ENCODE results near the gene UFC1.

The UFC1 gene

GRCh38 chr1:161153682-161154337 lies at the start of gene UFC1:
Gene UFC1 (plus strand): TSS chr1:161153978. CDS start chr1:161153998, 20 bp downstream.
- peak; percentile 93 for DNase-seq (ENCODE audit: low read depth)

GRCh38 chr1:161106431-161106830 lies 47.3 kb upstream of the UFC1 start:
- no peak for DNase-seq (ENCODE audit: low read depth)

GRCh38 chr1:161111117-161111516 lies 42.7 kb upstream of the UFC1 start:
- DNase-seq (ENCODE audit: low read depth) = no peak

- DNase-seq (ENCODE audit: low read depth) = no peak
Measured at GRCh38 chr1:161111527-161111926, 42.3 kb upstream of the UFC1 start.

- no peak for DNase-seq (ENCODE audit: low read depth)
Measured at GRCh38 chr1:161113915-161114314, 39.9 kb upstream of the UFC1 start.

GRCh38 chr1:161114556-161114955 lies 39.2 kb upstream of the UFC1 start:
- peak; percentile 61 for DNase-seq (ENCODE audit: low read depth)

GRCh38 chr1:161115132-161115711 lies 38.6 kb upstream of the UFC1 start:
- DNase-seq (ENCODE audit: low read depth) = peak; percentile 99

- peak; percentile 53 for DNase-seq (ENCODE audit: low read depth)
Measured at GRCh38 chr1:161115961-161116360, 37.8 kb upstream of the UFC1 start.

- peak; percentile 92 for DNase-seq (ENCODE audit: low read depth)
Measured at GRCh38 chr1:161117759-161118581, 35.8 kb upstream of the UFC1 start, which contains the start of the genes NIT1 and PFDN2. Gene NIT1 (plus strand): TSS chr1:161118105. CDS start chr1:161118177, 72 bp downstream. Gene PFDN2 (minus strand): TSS chr1:161118037. CDS start chr1:161118026, 11 bp downstream.

GRCh38 chr1:161119092-161119903 lies 34.5 kb upstream of the UFC1 start:
- DNase-seq (ENCODE audit: low read depth) = peak; percentile 84

- DNase-seq (ENCODE audit: low read depth) = no peak
Measured at GRCh38 chr1:161121042-161121650, 32.6 kb upstream of the UFC1 start.

GRCh38 chr1:161121834-161122233 lies 31.9 kb upstream of the UFC1 start:
- no peak for DNase-seq (ENCODE audit: low read depth)

- no peak for DNase-seq (ENCODE audit: low read depth)
Measured at GRCh38 chr1:161122967-161123366, 30.8 kb upstream of the UFC1 start.

- DNase-seq (ENCODE audit: low read depth) = no peak
Measured at GRCh38 chr1:161127649-161128048, 26.1 kb upstream of the UFC1 start.

GRCh38 chr1:161128591-161129420 lies 25.0 kb upstream of the UFC1 start:
- DNase-seq (ENCODE audit: low read depth) = no peak

GRCh38 chr1:161130266-161130665 lies 23.5 kb upstream of the UFC1 start:
- no peak for DNase-seq (ENCODE audit: low read depth)

GRCh38 chr1:161131523-161132409 lies 22.0 kb upstream of the UFC1 start:
- peak; percentile 42 for DNase-seq (ENCODE audit: low read depth)

- DNase-seq (ENCODE audit: low read depth) = peak; percentile 97
Measured at GRCh38 chr1:161132410-161133219, 21.2 kb upstream of the UFC1 start, which contains the start of gene DEDD. Gene DEDD (minus strand): TSS chr1:161132667. CDS start chr1:161124462, 8,205 bp downstream.

Data from ELR (cell line).